HK-2 (cell line): Measurements from ENCODE around the gene ZNF716.
"Not testable (repeated sequence)": the region's sequence is repeated elsewhere in the genome, so short reads cannot be mapped to it uniquely, and the experiment has no call there.

Experiments
- DNase-seq: peaks from one replicate; pipeline ENCODE4 v3.0.0-alpha.2; 2018; ENCODE audit not compliant: unreplicated experiment

ZNF716 gene

GRCh38 chr7:57449904-57450303 is at the start of gene ZNF716:
ZNF716 (plus strand) TSS chr7:57450177; CDS start chr7:57450289, 112 bp downstream.
- no peak for DNase-seq

- no peak for DNase-seq
Measured at GRCh38 chr7:57400531-57401155, 49.3 kb upstream of the ZNF716 start.

GRCh38 chr7:57403051-57403450 is 46.9 kb upstream of the ZNF716 start:
- DNase-seq, result not testable (repeated sequence)

- no peak for DNase-seq
Measured at GRCh38 chr7:57403601-57404342, 46.2 kb upstream of the ZNF716 start.

- DNase-seq, result no peak
Measured at GRCh38 chr7:57404343-57404966, 45.5 kb upstream of the ZNF716 start.

- no peak for DNase-seq
Measured at GRCh38 chr7:57404967-57405421, 45.0 kb upstream of the ZNF716 start.

- DNase-seq, result no peak
Measured at GRCh38 chr7:57407125-57407524, 42.9 kb upstream of the ZNF716 start.

GRCh38 chr7:57412168-57412567 is 37.8 kb upstream of the ZNF716 start:
- no peak for DNase-seq

- DNase-seq, result no peak
Measured at GRCh38 chr7:57412618-57413017, 37.4 kb upstream of the ZNF716 start.

- no peak for DNase-seq
Measured at GRCh38 chr7:57413529-57414398, 36.2 kb upstream of the ZNF716 start.

GRCh38 chr7:57414415-57414814 is 35.6 kb upstream of the ZNF716 start:
- DNase-seq, result no peak

- DNase-seq, result no peak
Measured at GRCh38 chr7:57414852-57415251, 35.1 kb upstream of the ZNF716 start.

GRCh38 chr7:57415326-57415725 is 34.7 kb upstream of the ZNF716 start:
- DNase-seq, result no peak

GRCh38 chr7:57415730-57416129 is 34.2 kb upstream of the ZNF716 start:
- DNase-seq, result no peak

- no peak for DNase-seq
Measured at GRCh38 chr7:57416601-57417358, 33.2 kb upstream of the ZNF716 start.

GRCh38 chr7:57417736-57418135 is 32.2 kb upstream of the ZNF716 start:
- no peak for DNase-seq

- DNase-seq, result no peak
Measured at GRCh38 chr7:57423768-57424167, 26.2 kb upstream of the ZNF716 start.

GRCh38 chr7:57424515-57425238 is 25.3 kb upstream of the ZNF716 start:
- no peak for DNase-seq

- no peak for DNase-seq
Measured at GRCh38 chr7:57425239-57425944, 24.6 kb upstream of the ZNF716 start.
